Measurements from ENCODE around the gene OGDHL.

The OGDHL gene

GRCh38 chr10:49688920-49689319 lies 73.2 kb downstream of the OGDHL start:
- no peak for DNase-seq

- DNase-seq, result no peak
Measured at GRCh38 chr10:49688261-49688846, 73.8 kb downstream of the OGDHL start.

GRCh38 chr10:49686651-49687050 lies 75.5 kb downstream of the OGDHL start:
- no peak for DNase-seq

Measured in activated naive CD4-positive, alpha-beta T cell (primary cell).